GM19397 (cell line): ENCODE measurements around the gene HOXD13.

Source experiments
- ATAC-seq: cut with Tn5 transposase; IDR thresholded peaks from one replicate; pipeline ENCODE4 v1.9.1; 2021; ENCODE audit warnings: mild to moderate bottlenecking, moderate library complexity; ENCODE audit not compliant: unreplicated experiment

Gene HOXD13

DNA sequence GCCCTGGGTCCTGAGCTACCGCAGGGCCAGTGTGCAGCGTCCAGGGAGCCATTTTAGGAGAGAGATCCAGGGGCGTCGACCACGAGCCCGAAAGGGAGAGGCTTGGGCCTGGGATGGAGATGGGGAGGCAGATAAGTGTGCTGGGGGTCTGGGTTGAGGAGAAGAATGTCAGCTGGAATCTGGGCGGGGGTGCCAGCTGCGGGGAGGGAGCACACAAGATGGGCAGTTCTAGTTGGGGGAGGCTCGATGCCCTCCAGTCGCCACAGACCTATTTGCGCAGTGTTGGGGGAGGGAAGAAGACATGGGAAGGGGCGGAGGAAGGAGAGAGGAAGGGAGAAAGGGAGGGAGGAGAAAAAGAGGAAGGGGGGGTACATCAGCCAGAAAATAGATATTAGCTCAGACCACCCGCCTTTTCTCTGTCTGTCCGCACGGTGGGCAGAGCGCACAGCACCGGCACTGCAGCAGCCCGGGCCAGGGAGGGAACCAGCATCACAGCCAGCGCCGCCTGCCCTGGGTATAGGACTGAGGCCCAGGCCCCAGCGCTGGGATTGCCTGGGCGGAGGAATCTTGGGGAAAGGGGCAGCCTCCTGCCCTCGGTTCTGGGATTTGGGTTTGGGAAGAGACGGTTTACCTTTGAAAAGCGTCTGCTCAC, 12.7 kb downstream of the HOXD13 start:
- no peak for ATAC-seq

DNA sequence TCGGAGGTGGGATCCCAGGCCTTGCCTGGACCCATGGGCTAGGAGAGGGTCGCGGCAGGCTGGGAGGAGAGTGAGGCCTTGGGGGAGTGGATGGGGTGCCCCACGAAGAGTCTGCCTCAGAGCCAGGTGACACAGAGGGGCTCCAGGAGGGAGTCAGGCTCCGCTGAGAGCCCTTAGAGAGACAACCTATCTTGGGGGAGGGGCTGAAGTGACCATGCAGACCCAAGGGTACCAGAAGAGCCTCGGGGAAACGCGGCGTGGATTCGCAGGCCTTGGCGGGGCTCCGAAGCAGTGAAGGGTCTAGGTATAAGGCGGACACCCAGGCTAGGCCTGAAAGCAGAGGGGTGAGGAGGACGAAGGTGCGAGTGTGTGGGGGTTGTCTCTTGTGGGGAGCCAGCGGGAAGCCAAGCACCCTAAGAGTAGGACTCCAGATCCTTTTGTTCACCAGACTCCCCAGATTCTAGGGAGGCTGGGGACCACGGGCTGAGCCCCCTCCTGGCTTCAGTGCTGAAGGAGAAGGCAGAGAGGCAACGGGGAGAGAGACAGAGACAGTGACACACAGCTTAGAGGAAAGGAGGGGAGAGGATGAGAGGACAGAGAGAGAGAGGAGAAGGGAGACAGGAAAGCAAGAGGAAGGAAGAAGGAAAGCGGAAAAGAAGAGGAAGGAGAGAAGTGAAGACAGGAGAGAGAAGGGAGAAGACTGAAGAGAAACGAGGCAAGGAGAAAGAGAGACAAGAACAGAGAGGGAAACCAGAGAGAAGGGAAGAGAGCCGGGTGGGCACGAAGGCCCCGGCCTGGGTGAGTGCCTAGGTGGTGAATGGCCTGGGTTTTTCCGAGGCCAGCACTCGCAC, 13.4 kb downstream of the HOXD13 start:
- no peak for ATAC-seq

DNA sequence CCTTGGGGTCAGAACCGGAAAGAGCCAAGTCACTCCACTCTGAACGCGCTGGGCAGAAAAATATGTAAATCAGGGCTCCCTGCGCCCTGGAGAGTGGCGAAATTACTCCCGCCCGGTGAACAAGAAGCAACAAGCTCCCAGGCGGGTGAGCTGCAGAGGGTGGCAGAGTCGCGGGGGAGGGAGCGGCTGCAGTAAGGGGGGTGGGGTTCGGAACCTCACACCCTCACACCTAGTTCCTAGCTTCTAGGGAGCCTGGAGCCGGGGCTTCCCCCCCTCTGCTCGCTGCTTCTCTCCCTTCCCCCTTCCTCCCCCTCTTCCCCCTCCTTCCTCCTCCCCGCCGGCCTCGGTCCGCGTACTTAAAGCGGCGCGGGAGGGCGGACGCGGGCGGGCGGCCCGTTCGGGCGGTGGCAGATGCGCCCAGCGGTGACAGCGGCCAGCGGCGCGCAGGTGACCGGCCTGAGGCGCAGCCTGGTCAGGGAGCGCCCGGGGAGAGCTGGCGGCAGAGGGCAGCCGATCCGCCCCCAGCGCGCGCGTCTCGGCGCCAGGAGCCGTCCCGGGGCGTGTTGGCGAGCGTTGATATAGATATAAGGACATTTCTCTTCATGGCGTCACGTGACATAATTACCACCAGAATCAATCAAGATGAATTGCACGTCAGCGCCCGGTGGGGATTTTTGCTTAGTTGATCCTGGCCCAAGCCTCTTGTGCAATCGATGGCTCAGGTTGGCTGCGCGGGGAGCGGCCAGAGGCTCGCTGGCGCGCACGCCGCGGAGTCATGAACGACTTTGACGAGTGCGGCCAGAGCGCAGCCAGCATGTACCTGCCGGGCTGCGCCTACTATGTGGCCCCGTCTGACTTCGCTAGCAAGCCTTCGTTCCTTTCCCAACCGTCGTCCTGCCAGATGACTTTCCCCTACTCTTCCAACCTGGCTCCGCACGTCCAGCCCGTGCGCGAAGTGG, 14.3 kb downstream of the HOXD13 start, which contains the start of gene HOXD11:
Gene HOXD11 (plus strand): TSS at position 700 of the 959 bp plus-strand sequence. CDS start 76 bp downstream, at position 776.
- no peak for ATAC-seq

DNA sequence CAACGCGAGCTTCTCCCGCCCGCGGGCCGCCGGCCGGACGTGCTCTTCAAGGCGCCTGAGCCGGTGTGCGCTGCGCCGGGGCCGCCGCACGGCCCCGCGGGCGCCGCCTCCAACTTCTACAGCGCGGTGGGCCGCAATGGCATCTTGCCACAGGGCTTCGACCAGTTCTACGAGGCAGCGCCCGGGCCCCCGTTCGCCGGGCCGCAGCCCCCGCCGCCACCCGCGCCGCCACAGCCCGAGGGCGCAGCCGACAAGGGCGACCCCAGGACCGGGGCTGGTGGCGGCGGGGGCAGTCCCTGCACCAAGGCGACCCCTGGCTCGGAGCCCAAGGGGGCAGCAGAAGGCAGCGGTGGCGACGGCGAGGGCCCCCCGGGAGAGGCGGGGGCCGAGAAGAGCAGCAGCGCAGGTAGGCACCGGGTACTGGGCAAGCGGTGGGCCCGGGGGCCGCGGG, 15.2 kb downstream of the HOXD13 start:
- ATAC-seq, result no peak

DNA sequence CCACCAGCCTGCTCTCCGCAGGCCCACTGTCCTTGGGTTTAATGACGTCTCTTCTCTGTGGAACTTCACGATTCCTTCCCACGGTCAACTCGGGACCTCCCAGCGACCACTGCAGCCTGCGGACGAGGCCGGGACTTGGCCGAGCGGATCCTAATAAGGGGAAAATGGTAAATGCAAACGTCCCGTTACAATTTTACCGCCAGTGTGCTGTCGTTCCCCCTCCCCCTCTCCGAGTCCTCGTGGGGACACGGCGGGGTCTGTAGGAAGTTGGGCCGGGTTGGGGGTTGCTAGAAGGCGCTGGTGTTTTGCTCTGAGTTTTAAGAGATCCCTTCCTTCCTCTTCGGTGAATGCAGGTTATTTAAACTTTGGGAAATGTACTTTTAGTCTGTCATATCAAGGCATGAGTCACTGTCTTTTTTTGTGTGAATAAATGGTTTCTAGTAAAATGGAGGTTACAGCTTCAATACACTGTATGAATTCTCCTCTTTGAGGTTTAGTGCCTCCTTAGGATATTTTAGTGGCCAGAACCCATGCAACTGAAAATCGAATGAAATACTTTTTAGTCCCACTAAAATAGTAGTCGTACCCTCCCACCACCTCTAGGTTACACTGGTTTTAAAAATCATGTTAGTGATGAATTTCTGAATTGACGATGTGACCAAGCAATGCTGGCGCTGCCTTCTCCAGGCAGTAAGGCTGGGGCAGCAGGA, 16.8 kb downstream of the HOXD13 start:
- ATAC-seq, result no peak

DNA sequence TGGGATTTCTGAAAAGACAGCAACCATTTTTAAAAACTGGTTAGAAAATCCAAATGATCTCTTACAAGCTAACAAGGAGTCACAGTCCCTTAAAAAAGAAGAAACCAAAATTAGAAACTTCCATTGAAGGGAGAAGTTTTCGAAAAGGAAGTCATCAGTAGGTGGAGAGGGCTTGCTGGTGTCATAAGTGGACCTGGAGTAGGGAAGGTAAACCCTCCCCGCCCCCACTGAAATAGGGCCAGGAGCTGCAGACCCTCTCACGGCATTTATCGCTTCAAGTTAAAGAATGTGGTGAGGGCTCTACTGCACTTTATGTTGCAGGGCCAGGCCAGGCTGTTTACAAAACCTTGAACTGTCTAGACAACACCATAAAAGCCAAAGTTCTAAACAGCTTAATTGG, 17.4 kb downstream of the HOXD13 start:
- ATAC-seq, result no peak

DNA sequence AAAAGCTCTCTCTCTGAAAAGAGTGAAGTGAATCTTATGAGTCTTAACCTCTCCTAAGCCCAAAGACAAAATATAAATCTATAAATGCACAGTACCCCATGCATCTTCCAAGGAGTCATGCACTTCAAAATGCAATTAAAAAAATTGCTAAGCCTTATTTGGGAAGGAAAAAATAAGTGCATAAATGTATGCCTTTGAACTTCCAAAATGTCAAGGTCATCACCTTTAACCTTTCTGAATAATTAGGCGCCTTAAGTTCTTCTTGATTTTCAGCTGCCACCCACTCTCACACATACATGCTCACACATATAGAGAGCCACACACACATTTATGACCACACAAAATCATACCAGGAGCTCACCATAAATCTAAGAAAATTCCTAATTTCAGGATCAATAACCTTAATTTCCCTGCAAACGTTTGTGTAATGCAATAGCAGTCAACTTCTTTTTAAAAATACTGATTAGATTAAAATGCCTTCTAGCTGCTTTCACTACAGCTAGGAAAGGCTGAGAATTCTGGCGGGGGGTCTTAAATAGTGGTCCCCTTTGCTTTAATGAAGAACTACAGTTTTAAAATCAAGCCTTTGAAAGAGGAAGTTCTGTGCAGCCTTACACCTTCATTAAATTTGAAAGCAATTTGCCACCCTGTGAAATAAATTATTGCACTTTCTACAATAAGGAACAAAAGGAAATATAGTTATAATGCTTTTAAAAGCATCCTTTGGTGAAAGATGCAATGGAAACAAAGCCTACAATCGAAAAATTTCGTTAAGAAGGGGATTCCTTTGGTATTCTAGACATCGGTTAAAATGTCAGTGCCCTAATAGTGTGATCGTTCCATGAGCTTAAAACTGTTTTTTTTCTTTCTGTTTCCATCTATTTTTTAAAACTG, 18.1 kb downstream of the HOXD13 start:
- ATAC-seq, result no peak

DNA sequence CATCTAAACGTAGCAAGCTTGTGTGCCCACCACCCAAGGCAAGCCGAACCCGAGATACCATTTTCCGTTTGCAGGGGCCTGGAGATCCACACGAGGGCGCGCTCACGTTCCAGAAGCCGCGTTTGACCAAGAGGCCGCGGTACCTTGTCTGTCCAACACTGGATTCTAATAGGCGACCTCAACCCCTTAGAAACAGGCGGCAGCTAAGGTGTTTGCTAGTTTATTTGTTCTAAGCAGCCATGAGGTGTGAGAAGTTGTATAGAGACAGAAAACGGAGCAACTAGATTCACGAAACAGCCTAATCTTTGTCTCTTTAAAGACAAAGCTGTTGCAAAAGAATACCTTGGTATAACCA, 18.8 kb downstream of the HOXD13 start:
- no peak for ATAC-seq

DNA sequence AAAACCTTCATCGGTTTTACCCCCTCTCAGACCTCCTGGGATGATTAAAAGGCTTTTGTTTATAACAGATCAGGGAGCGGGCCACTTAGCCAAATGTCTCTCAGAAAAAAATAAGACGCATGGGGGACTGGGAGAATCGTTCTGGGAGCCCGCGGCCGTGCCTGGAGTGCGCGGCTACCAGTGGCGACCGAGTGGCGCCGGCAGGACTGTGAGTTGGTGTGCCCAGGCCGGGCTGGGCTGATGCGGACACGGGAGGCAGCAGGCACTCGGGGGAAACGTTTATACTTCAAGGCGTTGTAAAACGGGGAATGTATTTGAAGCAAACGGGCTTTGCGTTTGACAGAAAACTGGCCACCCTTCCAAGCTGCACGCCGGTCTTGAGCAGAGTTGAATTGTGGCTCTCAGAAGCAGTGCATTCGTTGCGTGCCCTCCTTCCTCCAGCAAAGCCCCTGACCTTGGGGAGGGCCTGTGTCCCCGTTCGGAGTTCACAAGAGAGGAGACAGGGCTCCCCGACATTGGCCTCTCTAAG, 19.4 kb downstream of the HOXD13 start:
- ATAC-seq, result no peak

DNA sequence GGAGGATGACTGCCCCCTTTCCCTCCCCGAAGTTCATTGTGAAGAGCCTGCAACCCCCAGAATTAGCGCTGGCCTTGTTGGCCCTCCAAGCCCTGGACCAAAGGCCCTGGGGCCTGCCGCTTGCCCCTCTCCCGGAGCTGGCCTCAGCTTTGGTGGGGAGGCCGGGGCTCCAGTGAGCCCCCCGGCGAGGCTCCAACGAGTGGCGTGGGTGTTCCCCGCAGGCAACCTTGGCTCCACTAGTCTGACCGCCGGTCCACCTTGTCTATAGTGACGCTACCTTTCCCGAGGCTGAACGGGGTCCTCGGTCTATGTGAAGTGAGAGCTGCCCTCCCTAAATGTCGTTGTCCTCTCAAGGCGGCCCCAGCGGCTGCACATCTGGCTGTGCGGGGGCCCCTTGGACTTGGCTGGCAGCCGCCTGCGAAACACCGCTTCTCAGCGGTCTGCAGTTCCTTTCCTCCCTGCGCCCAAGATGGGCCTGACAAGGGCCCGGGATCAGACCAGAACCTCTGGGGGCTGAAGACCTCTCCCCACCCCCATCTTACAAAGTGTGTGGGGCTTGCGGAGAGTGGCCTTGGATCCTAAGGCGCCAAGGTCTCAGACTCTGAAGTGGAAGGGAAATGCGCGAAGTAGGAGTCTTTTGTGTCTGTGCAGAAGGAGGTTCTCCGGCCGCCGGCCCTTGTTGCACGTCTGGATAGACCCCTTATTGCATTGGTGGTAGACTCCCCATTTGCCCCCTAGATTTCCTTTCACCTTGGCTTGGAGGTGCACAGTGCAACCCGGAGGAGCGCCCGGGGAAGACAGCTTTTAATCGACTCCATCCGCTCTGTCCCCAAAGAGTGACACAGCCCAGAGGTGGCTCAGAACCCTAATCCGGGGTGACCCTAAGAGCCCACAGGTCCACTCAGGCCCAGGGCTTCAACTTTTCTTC, 20.1 kb downstream of the HOXD13 start:
- ATAC-seq, result no peak

DNA sequence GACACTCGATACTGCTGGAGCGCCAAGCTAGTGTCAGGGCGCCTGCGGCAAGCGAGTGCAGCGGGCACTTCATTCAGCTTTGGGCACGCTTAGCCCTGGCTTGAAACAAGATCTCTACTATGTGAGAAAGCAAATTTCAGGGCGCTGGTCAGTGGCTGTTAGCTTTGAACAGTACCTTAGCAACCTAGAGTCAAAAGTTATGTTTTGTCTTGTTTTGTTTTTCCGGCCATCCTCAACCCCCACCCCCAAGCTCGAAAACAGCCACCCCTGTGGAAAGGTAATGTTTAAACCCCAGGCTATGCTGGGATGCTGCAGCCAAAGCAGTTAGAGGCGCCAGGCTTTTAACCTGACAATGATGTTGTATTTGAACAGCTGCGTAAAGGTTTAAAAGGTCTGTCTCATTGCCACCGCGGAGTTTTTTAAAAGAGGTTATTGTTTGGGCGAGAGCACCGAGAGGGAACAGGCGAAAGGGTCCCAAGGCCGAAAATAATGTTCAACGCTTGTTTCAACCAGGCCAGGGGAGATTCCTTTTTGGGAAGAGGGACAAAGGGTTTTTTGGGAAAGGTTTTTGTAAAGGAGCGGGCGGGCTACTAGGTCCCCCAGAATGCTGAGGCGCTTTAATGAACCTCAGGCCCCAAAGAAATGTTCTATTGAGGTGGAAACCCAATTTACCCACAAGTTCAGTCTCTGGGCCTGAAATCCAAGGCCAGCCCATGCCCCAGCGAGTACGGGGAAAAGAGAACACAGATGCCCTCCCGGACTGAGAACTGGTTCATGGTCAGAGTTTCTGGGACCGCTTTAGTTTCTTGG, 21.8 kb downstream of the HOXD13 start:
- ATAC-seq, result no peak

DNA sequence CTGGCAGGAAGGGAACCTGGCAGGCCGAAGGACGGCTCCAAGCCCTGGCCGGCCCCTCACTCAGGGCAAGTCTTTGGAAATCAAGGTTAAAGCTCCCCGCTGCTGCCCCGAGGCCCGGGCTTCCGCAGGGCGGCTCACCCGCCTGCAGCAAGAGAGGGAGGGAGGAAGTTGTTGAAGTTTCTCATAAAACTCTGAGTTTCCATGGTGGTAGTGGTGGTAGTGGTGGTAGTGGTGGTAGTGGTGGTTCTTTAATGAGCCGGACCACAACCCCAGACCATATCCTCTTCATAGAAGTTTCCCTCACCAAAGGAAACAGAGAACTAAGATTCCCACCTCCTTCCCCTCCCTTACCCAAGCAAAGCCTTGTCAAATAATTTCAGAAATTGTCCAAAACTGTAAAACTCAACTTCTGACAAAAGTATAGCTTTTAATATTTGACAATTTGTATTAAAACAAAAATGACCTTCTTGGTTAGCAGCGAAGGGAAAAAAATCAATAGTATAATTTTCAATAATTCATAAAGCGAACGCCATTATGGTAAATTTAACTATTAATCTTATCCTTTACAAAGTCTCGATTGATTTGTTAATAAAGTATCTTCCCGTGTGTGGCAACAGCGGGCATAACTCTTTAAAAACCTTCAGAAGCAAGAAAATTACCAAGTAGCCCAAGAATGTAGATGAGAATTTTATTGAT, 22.6 kb downstream of the HOXD13 start:
- no peak for ATAC-seq

DNA sequence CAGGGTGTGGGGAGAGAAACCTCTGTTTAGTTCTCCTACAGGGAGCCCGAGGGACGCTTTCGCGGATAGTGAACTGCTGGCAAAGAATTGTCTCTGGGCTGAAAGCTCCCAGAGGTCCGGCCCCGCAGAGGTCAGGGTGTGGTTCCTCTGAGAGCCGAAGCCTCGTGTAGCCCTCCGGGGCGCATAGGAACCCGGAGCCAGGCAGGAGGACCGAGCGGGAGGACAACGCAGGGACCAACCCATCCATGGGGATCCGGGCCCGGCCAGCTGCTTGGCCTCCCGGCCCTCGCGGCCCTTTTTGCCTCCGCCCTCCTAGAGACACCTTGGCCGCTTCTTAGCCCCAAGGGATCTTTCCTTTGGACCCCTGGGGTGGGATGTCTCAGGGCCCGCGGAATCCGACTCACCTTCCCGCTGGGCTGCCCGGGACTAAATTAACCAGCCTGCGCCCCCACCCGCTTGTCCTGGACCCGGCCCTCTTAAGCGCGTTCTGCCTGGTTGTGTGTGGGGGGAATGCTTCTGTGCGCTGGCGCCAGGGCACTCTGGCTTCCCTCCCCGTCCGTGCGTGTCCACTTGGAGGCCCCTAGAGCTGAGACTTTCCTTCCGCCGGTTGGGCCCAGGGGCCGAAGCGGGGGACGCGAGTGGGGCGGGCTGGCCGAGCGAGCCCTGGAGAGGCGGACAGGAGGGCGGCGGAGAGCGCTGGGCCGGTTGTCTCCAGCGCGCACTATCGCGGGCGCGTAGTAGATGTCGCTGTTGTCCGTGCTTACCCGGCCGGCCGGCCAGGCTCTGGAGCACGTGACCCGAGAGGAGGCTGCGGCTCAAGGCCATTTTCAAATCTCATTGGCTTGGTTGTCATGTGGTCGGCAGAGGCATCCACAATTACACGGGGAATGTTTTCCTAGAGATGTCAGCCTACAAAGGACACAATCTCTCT, 23.6 kb downstream of the HOXD13 start, which contains the start of gene HOXD10:
Gene HOXD10 (plus strand): TSS at position 896 of the 931 bp plus-strand sequence. CDS start 56 bp downstream, outside the sequence.
- ATAC-seq, result no peak

DNA sequence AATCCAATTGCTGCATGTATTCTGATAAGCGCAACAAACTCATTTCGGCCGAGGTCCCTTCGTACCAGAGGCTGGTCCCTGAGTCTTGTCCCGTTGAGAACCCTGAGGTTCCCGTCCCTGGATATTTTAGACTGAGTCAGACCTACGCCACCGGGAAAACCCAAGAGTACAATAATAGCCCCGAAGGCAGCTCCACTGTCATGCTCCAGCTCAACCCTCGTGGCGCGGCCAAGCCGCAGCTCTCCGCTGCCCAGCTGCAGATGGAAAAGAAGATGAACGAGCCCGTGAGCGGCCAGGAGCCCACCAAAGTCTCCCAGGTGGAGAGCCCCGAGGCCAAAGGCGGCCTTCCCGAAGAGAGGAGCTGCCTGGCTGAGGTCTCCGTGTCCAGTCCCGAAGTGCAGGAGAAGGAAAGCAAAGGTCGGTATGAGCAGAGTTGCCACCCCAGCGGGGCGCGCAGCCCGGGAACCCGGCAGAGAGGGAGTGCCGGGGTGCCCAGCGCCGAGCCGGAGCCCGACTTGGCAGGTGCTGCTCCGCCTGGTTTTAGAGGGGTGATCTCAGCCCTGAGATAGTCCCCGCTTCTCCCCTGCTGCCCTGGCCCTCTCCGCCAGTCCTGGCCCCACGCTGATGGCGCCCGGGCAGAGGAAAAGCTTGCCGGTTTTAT, 24.8 kb downstream of the HOXD13 start:
- no peak for ATAC-seq

DNA sequence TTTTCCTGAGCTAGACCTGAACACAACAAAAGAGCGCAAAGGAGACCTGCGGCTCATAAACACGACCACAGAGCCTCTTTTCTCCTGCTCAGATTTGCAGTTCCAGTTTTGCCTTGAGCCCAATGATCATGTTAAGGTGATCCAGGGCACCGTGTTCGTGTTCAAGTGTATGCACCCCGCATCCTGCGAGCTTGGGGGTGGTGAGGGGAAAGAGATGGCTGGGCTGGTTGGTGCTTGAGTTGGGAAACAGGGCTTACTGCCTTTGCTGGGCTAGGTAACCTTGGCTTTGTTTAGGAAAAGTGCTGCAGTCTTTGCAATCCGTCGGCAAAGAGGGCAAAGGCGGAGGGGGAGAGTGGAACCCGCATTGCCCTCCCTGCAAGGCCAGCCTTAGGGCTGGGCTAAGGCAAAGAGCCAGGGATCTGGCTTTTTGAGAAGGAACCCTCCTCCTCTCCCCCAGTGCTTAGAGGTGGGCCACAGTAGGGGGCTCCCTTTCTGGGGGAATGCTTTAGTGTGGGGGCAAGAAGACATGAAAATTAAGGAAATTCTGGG, 25.4 kb downstream of the HOXD13 start:
- no peak for ATAC-seq
